HG03139 (cell line): Measurements from ENCODE around the gene TAX1BP3.
"Not testable (repeated sequence)": the region's sequence is repeated elsewhere in the genome, so short reads cannot be mapped to it uniquely, and the experiment has no call there.

ENCODE experiments used
- ATAC-seq: cut with Tn5 transposase; IDR thresholded peaks from one replicate; pipeline ENCODE4 v1.9.1; 2021; ENCODE audit not compliant: unreplicated experiment

Gene TAX1BP3, protein sequence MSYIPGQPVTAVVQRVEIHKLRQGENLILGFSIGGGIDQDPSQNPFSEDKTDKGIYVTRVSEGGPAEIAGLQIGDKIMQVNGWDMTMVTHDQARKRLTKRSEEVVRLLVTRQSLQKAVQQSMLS

DNA sequence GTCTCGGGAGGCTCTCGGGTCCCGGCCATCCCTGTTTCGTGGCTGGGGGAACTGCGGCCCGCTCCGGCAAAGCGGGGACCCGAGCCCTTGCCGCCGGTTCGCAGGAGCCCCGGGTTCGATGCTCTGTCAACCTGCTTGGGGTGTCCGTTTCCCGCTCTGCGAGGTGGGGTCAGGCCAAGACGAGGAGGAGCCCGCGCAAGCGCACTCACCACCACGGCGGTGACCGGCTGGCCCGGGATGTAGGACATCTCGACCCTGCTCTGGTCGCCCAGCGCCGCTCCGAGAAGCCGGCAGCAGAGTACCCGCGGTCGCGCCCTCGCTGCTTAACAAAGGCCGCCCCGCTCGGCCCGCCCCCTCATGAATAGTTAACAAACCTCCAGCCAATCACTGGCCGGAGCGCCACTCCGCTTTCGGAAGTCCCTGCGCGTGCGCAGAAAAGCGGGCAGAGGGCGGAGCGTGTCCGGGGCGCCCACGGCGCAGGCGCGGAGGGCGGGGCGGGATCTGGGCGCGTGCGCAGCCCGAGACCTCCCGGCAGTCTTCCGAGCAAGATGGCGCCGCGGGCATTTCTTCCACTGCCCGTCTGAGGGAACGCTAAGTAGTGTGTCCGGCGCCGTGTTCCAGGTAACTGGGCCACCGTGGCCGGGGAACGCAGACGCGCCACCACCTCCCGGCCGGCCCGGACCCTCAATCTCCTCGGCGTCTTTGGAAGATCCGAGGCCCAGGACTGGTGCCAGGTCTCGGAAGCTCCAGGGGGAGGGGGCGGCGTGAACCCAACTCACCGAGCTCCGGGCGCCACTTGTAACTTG, at the start of gene TAX1BP3, which contains the start of gene EMC6:
Gene TAX1BP3, minus strand, starts transcription at position 300 of the 806 bp plus-strand sequence. Its CDS starts 52 bp downstream, at position 248.
Gene EMC6, plus strand, starts transcription at position 534 of the 806 bp plus-strand sequence. CDS start 335 bp downstream, outside the sequence.
- ATAC-seq, result peak; percentile 76

- ATAC-seq, result no peak
Measured at GRCh38 chr17:3715296-3715695, 46.9 kb upstream of the TAX1BP3 start.

DNA sequence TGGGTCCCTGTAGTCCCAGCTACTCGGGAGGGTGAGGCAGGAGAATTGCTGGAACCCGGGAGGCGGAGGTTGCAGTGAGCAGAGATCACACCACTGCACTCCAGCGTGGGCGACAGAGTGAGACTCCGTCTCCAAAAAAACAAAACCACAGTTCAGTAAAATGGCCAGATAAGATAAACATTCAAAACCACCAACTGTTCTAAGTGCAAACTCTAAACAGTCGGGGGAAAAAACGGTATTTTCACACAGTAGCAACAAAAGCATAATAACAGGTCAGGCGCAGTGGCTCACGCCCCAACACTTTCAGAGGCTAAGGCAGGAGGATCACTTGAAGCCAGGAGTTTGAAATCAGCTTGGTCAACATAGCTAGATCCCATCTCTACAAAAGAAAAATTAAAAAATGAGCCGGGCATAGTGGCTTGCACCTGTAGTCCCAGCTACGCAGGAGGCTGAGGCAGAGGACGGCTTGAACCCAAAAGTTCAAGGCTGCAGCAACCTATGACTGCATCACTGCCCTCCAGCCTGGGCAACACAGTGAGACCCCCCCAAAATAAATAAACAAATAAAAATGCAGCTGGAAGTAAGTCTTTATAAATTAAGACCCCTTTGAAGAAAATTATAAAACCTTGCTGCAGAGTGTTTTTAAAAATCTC, 44.6 kb upstream of the TAX1BP3 start:
- ATAC-seq, result no peak

- ATAC-seq, result peak; percentile 90
Measured at GRCh38 chr17:3710951-3711383, 42.6 kb upstream of the TAX1BP3 start.

- ATAC-seq, result no peak
Measured at GRCh38 chr17:3708366-3708765, 40.0 kb upstream of the TAX1BP3 start.

- ATAC-seq, result not testable (repeated sequence)
Measured at GRCh38 chr17:3705718-3705984, 37.3 kb upstream of the TAX1BP3 start.

DNA sequence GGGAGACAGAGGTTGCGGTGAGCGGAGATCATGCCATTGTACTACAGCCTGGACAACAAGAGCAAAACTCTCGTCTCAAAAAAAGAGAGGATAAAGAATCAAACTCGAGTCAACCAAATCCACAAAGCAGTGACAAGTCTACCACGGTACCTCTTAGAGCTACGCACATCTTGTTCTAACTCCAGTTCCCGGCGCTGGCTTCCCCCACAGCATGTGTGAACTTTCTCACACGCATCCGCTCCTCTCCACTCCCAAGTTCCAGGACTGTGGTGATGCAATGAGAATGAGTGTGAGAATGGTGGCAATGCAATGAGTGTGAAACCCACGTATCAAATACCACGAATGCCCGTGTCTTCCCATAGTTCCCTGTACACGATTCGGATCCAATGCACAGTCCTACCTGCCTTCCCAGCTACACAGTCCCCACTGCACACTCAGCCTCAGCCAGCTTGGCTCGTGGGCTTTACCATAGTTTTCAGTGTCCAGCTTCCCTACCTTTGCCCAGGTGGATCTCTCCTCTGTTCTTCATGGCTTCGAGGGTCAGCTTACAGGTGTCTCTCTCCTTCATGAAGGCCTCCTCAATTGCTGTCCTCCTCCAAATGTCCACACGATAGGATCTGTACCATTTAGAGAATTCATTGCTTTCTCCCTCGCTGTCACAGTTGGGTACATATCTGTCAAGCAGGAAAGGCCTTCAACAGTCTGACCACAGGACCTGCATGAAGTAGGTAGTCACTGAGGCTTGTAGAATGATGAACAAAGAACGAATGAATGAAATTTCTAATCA, 36.7 kb upstream of the TAX1BP3 start:
- ATAC-seq, result no peak

DNA sequence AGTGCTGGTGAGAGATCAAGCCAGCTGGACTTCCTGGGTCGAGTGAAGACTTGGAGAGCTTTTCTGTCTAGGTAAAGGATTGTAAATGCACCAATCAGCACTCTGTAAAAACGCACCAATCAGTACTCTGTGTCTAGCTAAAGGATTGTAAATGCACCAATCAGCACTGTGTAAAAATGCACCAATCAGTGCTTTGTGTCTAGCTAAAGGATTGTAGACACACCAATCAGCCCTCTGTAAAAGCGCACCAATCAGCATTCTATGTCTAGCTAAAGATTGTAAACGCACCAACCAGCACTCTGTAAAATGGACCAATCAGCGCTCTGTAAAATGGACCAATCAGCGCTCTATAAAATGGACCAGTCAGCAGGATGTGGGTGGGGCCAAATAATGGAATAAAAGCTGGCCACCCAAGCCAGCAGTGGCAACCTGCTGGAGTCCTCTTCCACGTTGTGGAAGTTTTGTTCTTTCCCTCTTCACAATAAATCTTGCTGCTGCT, 33.7 kb upstream of the TAX1BP3 start:
- not testable (repeated sequence) for ATAC-seq

DNA sequence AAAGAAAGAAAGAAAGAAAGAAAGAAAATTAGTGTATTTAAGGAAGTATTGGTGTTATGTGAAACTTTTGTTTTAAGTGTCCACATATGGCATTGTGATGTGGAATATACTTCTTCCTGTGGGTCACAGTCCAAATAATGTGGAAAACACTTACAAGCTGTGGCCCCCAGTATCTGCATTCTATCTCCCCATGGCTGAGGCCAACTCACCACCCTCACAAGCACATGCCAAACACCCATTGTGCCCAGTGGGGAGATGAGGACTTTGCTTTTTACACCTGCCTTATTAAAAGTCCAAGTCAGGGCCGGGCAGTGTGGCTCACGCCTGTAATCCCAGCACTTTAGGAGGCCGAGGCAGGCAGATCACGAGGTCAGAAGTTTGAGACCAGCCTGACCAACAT, 31.6 kb upstream of the TAX1BP3 start:
- ATAC-seq, result no peak

DNA sequence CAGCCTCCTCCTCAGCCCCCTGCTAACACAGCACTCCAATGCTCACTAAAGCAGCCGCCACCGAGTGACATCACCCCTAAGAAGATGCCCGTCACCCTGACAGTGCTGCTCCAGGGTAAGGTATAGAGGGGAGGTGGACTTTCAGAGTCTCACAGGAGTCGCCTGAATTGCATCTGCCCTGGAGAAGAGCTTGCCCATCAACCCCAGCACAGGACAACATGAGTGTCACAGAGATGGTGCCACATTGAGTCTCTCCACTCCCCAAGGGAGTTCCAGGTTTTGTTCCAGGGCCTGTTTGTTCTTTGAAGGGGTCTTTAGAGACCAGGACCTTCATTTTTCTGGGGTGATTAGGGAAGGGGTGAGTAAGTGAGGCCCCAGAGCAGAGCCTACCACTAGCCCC, 29.8 kb upstream of the TAX1BP3 start:
- no peak for ATAC-seq

GRCh38 chr17:3697103-3697476, 28.7 kb upstream of the TAX1BP3 start:
- no peak for ATAC-seq

- ATAC-seq, result no peak
Measured at GRCh38 chr17:3695723-3696411, 27.5 kb upstream of the TAX1BP3 start, which contains the start of gene P2RX5. TSS of gene P2RX5 (minus strand) at chr17:3696155. CDS start at chr17:3696005, 150 bp downstream.

DNA sequence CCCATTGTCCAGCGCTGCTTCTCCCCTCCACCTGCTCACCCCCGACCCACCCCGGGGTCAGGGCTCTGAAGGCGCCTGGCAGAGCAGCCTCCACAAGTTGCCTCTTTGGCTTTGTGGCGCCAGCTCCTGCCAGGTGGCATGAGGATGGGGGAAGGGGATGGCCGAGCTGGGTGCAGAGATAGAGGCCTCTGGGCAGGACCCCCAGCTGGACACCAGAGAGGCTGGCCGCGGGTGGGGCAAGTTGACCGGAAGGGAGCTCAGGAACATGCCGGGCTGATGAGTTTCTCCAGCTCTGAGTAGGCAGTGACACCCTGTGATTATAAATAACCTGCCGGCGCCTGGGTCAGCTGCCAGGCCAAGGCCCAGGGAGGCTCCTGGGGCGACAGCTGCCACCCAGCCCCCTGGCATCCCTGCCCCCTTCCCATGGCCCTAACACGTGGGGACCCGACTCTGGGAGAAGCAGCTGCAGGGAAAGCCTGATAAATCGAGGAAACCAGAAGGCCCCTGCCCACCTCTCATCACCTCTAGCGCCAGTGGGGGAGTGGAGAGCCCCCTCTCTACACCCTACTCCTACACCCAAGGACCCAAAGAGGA, 26.8 kb upstream of the TAX1BP3 start:
- no peak for ATAC-seq

DNA sequence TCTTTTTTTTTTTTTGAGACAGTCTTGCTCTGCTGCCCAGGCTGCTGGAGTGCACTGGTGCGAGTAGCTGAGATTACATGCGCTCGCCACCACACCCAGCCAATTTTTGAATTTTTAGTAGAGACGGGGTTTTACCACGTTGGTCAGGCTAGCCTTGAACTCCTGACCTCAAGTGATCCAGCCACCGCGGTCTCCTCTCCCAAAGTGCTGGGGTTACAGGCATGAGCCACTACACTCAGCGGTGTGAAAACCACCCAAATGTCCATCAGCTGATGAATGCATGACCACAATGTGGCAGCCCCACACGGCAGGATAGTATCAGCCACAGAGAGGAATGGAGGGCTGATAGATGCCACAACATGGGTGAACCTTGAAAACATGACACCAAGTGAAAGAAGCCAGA, 25.5 kb upstream of the TAX1BP3 start:
- ATAC-seq, result no peak

DNA sequence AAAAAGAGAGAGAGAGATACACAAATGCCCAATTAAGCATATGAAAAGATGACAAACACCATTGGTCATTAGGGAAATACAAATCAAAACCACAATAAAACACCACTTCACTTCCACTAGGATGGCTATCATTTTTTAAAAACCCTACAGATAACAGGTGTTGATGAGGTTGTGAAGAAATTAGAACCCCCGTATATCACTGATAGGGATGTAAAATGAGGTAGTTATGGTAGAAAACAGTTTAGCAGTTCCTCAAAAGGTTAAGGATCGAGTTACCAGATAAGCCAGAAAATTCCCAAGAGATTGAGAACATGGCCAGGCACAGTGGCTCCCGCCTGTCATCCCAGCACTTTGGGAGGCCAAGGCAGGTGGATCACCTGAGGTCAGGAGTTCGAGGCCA, 24.8 kb upstream of the TAX1BP3 start:
- no peak for ATAC-seq

DNA sequence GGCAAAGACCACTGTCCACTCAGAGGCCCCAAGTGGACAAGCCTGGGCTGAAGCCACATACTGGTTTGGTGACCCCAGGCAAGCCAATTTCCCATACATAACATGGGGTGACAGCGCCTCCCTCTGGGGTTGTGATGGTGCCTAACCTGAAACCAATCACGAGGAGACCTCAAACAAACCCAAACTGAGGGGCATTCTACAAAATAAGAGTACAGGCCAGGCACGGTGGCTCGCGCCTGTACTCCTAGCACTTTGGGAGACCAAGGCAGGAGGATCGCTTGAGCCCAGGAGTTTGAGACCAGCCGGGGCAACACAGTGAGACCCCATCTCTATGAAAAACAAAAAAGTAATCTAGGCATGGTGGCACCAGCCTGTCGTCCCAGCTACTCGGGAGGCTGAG, 24.0 kb upstream of the TAX1BP3 start:
- ATAC-seq, result no peak

GRCh38 chr17:3691617-3692067, 23.3 kb upstream of the TAX1BP3 start:
- no peak for ATAC-seq

GRCh38 chr17:3690094-3690715, 21.8 kb upstream of the TAX1BP3 start:
- no peak for ATAC-seq

DNA sequence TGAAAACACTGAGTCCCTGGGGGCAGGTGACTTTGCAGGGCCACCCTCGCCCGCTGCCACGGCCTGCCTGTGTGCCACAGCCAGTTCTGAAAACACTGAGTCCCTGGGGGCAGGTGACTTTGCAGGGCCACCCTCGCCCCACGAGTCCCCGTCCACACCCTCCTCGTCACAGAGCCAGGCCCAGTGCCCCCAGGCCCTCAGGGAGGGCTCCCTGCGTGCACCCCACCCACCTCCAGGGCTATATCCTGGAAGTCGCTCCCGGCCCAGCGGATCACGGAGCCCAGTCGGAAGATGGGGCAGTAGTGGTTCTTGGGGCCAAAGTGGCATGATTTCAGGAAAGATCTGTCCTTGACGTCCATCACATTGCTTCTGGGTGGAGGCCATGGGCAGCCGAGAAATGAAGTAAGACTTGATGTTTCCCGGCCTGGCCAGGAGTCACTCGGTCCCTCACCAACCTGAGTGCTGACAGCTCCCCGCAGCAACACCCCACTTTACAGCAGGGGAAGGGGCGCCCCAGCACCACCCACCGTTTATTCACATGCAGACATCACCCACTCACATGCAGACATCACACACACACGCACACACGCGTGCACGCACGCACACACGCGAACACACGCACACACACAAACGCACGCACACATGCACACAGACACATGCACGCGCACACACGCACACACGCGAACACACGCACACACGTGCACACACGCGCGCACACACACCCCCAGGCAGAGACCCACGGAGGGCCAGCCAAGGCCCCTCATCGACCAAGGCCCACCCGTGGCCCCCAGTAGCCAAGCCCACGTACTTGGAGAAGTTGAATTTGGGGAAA, 21.1 kb upstream of the TAX1BP3 start:
- no peak for ATAC-seq
